Measurements from ENCODE around the gene MFSD2A. TPM values are rescaled to one million over a fixed set of nuclear protein-coding genes. Genes with fewer than 3 reads are reported as not detected.
A peak's percentile ranks its signal among the peaks of the same experiment; 100 is the strongest.

The MFSD2A gene
- total RNA-seq, 1 donor from 2014 or later: 0.22 TPM

DNA sequence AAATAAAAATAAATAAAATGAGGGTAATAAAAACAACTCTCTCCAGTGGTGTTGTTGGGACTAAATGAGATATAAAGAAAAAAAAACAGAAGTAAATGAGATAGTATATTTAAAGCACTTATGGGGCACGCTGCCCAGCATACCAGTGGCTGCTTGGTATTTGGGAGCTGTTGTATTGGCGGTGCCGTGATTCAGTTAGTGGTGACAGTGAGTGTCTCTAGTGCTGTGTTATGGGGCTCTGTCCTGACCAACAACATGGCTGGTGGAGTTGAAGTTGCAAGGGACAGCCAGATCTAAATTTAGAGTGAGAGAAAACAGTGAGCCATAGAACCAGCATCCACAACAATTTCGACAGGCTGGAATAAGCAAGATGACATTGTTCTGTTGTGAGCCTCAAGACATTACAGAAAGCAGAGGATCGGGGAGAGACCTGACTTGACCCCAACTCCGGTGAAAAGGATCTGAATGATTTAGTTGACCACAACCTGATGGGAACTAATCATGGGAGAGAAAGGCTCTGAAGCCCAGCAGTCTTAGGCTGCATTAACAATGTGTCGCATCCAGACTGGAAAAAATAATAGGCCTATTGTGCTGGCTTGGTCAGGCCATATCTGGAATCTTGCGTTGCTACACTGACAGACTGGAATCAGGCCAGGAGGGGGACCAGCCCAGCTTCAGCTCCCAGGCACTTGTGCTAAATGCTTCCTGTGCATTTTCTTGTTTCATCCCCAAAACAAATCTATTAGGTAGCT is 2.4 kb upstream of the MFSD2A start:
- no peak for DNase-seq
- intact Hi-C loops (cut with micrococcal nuclease): no loop called here
- H3K27ac ChIP-seq (replicated peaks): peak overlapping the region; percentile 79
- peaks cover 22% of the 10 kb centered on the region for H3K27me3 ChIP-seq (ENCODE audit: low read depth)
- no peaks in the 10 kb centered on the region for H3K36me3 ChIP-seq
- H3K4me3 ChIP-seq: no peak overlapping the region
- TF ChIP-seq, protein P1, sequence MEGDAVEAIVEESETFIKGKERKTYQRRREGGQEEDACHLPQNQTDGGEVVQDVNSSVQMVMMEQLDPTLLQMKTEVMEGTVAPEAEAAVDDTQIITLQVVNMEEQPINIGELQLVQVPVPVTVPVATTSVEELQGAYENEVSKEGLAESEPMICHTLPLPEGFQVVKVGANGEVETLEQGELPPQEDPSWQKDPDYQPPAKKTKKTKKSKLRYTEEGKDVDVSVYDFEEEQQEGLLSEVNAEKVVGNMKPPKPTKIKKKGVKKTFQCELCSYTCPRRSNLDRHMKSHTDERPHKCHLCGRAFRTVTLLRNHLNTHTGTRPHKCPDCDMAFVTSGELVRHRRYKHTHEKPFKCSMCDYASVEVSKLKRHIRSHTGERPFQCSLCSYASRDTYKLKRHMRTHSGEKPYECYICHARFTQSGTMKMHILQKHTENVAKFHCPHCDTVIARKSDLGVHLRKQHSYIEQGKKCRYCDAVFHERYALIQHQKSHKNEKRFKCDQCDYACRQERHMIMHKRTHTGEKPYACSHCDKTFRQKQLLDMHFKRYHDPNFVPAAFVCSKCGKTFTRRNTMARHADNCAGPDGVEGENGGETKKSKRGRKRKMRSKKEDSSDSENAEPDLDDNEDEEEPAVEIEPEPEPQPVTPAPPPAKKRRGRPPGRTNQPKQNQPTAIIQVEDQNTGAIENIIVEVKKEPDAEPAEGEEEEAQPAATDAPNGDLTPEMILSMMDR (IDR thresholded peaks at IDR 0.05; ENCODE audit: borderline replicate concordance): no peak
- no peaks in the 10 kb centered on the region for H3K9me3 ChIP-seq (replicated peaks)
- H3K4me1 ChIP-seq: peaks cover 54% of the 10 kb centered on the region

DNA sequence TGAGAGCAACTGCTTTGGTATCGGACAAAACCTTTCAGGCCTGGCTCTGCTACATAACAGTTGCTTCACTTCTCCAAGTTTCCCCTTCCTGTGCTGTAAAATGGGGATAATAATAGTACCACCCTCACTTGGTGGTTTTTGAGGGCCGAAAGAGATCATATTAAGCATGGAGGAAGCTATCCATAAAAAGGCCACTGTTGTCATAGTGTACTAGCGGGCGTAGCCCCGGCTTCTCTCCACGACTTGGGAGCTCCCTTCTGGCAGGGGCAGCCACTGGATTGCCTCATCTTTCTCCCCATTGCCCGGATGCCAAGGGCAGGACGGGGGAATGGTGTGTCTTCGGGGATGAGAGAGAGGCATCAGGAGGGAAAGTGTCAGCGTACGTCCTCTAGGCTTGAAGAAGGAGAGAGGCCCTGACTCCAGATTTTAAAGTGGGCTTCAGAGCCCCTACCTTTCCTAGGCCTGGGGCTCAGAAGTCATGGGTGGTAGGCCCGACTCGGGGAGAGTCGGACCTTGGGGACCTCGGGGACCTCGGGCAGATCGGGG is 548 bp upstream of the MFSD2A start:
- Histone ChIP-seq H3K36me3 (no peaks in the 10 kb centered on the region), H3K9me3 (replicated peaks) (no peaks in the 10 kb centered on the region), H3K4me3 (peak overlapping the region; percentile 70), H3K27ac (replicated peaks) (peak overlapping the region; percentile 58), H3K27me3 (ENCODE audit: low read depth) (peaks cover 35% of the 10 kb centered on the region), H3K4me1 (peaks cover 54% of the 10 kb centered on the region)
- TF ChIP-seq, protein P1 (IDR thresholded peaks at IDR 0.05; ENCODE audit: borderline replicate concordance): no peak
- intact Hi-C loops (cut with micrococcal nuclease): no loop called here
- no peak for DNase-seq

DNA sequence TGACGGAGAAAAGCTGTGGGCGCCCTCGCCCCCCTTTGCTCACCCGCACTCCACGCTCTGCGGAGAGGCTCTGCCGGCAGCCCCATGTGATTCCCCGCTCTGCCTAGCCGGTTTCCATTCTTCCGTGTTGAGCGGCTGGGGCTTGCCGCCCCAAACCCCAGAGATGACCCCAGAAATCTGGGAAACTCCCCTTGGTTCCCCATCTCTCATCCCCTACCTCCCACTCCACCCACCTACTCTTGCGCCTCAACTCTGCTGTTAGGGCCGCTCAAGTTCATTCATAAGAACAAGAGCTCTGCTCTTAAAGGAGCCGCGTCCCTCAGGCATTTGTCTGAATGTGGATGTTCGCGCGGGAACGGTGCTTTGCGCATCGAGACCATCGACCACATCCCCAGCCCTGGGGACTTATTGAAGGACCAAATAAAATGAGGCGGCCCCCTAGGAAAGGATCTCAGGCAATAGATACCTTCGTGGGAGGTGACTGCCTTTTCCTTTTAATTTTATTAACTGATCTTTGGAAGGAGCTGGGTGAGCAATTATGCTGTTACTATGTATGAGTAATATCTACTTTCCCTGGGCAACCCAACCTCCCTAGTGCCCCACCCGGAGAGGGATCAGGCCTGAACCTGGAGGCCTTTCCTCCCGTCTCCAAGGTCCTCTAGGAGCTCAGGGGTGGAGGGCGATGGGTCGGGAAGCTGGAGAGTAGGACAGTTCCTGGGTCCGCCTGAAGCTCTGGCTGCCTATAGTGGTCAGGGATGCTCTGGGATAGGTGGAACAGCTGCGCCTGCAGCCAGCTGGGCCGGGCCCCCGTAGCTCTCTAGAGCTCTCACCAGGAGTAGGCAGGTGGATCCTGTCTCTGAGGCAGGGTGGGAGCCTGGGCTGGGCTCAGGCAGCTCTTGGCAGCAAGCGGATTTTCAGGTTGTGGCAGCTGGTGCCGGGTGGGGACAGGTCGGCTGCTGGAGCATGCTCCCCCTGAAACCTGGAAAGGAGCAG is 898 bp downstream of the MFSD2A start:
- Histone ChIP-seq H3K27me3 (ENCODE audit: low read depth) (peaks cover 49% of the 10 kb centered on the region), H3K36me3 (no peaks in the 10 kb centered on the region), H3K4me1 (peaks cover 54% of the 10 kb centered on the region), H3K4me3 (peak overlapping the region; percentile 70), H3K9me3 (replicated peaks) (no peaks in the 10 kb centered on the region), H3K27ac (replicated peaks) (no peak overlapping the region)
- DNase-seq: no peak
- intact Hi-C loops (cut with micrococcal nuclease): no loop called here
- TF ChIP-seq, protein P1 (IDR thresholded peaks at IDR 0.05; ENCODE audit: borderline replicate concordance): no peak

DNA sequence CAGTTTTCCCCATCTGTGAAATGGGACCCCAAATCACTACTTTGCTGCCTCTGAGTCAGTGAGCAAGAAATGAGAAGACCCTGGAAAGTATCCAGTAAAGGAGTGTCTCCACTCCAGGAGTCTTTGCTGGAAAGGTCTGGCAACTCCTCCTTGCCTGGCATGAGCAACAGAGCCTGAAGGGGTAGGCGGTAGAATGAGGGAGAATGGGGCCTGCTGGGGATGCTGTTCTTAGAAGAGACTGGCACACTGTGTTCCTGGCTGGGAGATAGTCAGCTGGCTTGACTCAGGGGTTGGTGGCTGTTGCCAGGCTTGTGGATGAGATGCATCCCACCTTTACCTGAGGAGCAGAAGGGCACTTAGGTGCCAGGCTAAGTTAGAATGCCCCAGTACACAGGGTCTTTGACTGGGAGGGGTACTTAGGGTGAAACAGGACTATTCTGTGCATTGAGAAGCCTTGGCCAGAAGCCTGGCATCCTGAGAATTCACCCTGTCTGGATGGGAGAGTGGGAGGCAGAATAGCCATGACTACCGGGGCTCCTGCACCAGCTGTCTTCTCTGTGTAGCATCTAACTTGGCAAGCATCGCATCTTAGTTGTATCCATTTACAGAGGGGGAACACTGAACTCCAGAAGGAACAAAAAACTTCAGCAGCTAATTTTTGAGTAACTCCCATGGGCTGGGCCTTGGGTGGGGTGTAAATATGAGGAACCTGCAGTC is 2.5 kb downstream of the MFSD2A start:
- intact Hi-C loops (cut with micrococcal nuclease): no loop called here
- Histone ChIP-seq H3K4me3 (no peak overlapping the region), H3K36me3 (no peaks in the 10 kb centered on the region), H3K9me3 (replicated peaks) (no peaks in the 10 kb centered on the region), H3K27ac (replicated peaks) (no peak overlapping the region), H3K4me1 (peaks cover 41% of the 10 kb centered on the region), H3K27me3 (ENCODE audit: low read depth) (peaks cover 50% of the 10 kb centered on the region)
- TF ChIP-seq, protein P1 (IDR thresholded peaks at IDR 0.05; ENCODE audit: borderline replicate concordance): no peak
- DNase-seq: no peak
